Mesendoderm (in vitro differentiated cells): ENCODE results near the gene TXNDC11.
A peak's percentile ranks its signal among the peaks of the same experiment; 100 is the strongest.

Experiments
- DNase-seq: peaks from one replicate; pipeline ENCODE4 v3.0.0; 2013
- H2AK5ac ChIP-seq: 2 replicates; pipeline ENCODE4 v1.6.1; 2013; ENCODE audit warnings: low read length, inconsistent platforms
- H2BK120ac ChIP-seq: 2 replicates; pipeline ENCODE4 v1.6.1; 2013; ENCODE audit warnings: low read depth, mild to moderate bottlenecking, low read length, moderate library complexity, mixed read lengths
- H2BK15ac ChIP-seq: replicated peaks from 2 replicates; pipeline ENCODE4 v1.6.1; 2013; ENCODE audit warnings: low read depth, mild to moderate bottlenecking, moderate library complexity
- H2BK5ac ChIP-seq: 2 replicates; pipeline ENCODE4 v1.6.1; 2013; ENCODE audit warnings: low read length, inconsistent platforms
- H3K18ac ChIP-seq: 2 replicates; pipeline ENCODE4 v1.6.1; 2013; ENCODE audit warnings: mild to moderate bottlenecking, low read length, mixed read lengths
- H3K23ac ChIP-seq: one replicate; pipeline ENCODE4 v1.6.1; 2013; ENCODE audit warnings: low read length
- H3K27ac ChIP-seq: 2 replicates; pipeline ENCODE4 v1.5.1; 2013; ENCODE audit warnings: low read depth, mild to moderate bottlenecking, inconsistent platforms, low read length, moderate library complexity
- H3K27me3 ChIP-seq: 2 replicates; pipeline ENCODE4 v1.6.1; 2013; ENCODE audit warnings: low read length, control low read depth, mild to moderate bottlenecking, inconsistent platforms; ENCODE audit not compliant: insufficient read depth, poor library complexity
- H3K36me3 ChIP-seq: 2 replicates; pipeline ENCODE4 v1.6.1; 2013; ENCODE audit warnings: low read length, inconsistent platforms; ENCODE audit not compliant: control insufficient read depth, insufficient read depth
- H3K4ac ChIP-seq: one replicate; pipeline ENCODE4 v1.6.1; 2013; ENCODE audit warnings: low read depth, mild to moderate bottlenecking, low read length, moderate library complexity
- H3K4me1 ChIP-seq: 2 replicates; pipeline ENCODE4 v1.6.1; 2013; ENCODE audit warnings: low read depth, low read length, inconsistent platforms; ENCODE audit not compliant: control insufficient read depth
- H3K4me2 ChIP-seq: 2 replicates; pipeline ENCODE4 v1.6.1; 2013; ENCODE audit warnings: low read length
- H3K4me3 ChIP-seq: 2 replicates; pipeline ENCODE4 v1.5.1; 2013; ENCODE audit warnings: mild to moderate bottlenecking, low read length
- H3K56ac ChIP-seq: one replicate; pipeline ENCODE4 v1.6.1; 2013; ENCODE audit warnings: low read length
- H3K79me1 ChIP-seq: 2 replicates; pipeline ENCODE4 v1.6.1; 2013; ENCODE audit warnings: low read length, inconsistent platforms
- H3K79me2 ChIP-seq: 2 replicates; pipeline ENCODE4 v1.6.1; 2013; ENCODE audit warnings: mild to moderate bottlenecking, low read length; ENCODE audit not compliant: control insufficient read depth, insufficient read depth
- H3K9ac ChIP-seq: 2 replicates; pipeline ENCODE4 v1.6.1; 2013; ENCODE audit warnings: low read length, inconsistent platforms
- H4K5ac ChIP-seq: one replicate; pipeline ENCODE4 v1.6.1; 2013; ENCODE audit warnings: low read length
- H4K8ac ChIP-seq: one replicate; pipeline ENCODE4 v1.6.1; 2013; ENCODE audit warnings: low read depth, mild to moderate bottlenecking, control low read depth, low read length, moderate library complexity
- WGBS: extraction: QIAGEN DNeasy Blood & Tissue Kit; methylation state at CpG from one replicate; pipeline ENCODE4 v1.1.7; 2013; ENCODE audit warnings: low lambda C conversion rate, missing lambda C conversion rate; ENCODE audit not compliant: insufficient coverage; ENCODE audit errors: extremely low coverage; 5-methylcytosine and 5-hydroxymethylcytosine counted together

Gene TXNDC11

GRCh38 chr16:11650641-11651591 is 91.7 kb downstream of the TXNDC11 start:
- Histone ChIP-seq H4K5ac (no peak overlapping the region), H3K23ac (no peak overlapping the region), H3K56ac (no peak overlapping the region), H2AK5ac (no peak overlapping the region), H3K27me3 (no peaks in the 10 kb centered on the region), H4K8ac (no peak overlapping the region), H3K4me1 (no peaks in the 10 kb centered on the region), H3K18ac (no peak overlapping the region), H3K79me2 (no peaks in the 10 kb centered on the region), H3K36me3 (no peaks in the 10 kb centered on the region), H2BK5ac (no peak overlapping the region), H3K4me2 (no peak overlapping the region), H3K27ac (no peak overlapping the region), H3K79me1 (no peaks in the 10 kb centered on the region), H3K9ac (no peak overlapping the region), H3K4ac (no peak overlapping the region), H3K4me3 (no peak overlapping the region), H2BK15ac (no peak overlapping the region), H2BK120ac (no peak overlapping the region)
- WGBS = no CpG with 5 or more reads among the region's 18 CpGs
- DNase-seq = no peak

- no peak for DNase-seq
- no CpG with 5 or more reads among the region's 7 CpGs for WGBS
- Histone ChIP-seq H3K56ac (no peak overlapping the region), H3K4me3 (no peak overlapping the region), H3K36me3 (no peaks in the 10 kb centered on the region), H2BK120ac (no peak overlapping the region), H3K4ac (no peak overlapping the region), H3K9ac (no peak overlapping the region), H2BK15ac (no peak overlapping the region), H2BK5ac (no peak overlapping the region), H3K27me3 (no peaks in the 10 kb centered on the region), H3K79me1 (no peaks in the 10 kb centered on the region), H2AK5ac (no peak overlapping the region), H3K4me2 (no peak overlapping the region), H3K27ac (no peak overlapping the region), H3K79me2 (no peaks in the 10 kb centered on the region), H3K4me1 (no peaks in the 10 kb centered on the region), H3K18ac (no peak overlapping the region), H4K5ac (no peak overlapping the region), H3K23ac (no peak overlapping the region), H4K8ac (no peak overlapping the region)
Observed at GRCh38 chr16:11649276-11649675, 93.4 kb downstream of the TXNDC11 start.

GRCh38 chr16:11642765-11643116 is 99.9 kb downstream of the TXNDC11 start:
- Histone ChIP-seq H2BK15ac (no peak overlapping the region), H3K79me1 (no peaks in the 10 kb centered on the region), H3K18ac (no peak overlapping the region), H3K56ac (peak overlapping the region; percentile 56), H2AK5ac (no peak overlapping the region), H4K8ac (no peak overlapping the region), H3K4me1 (no peaks in the 10 kb centered on the region), H2BK5ac (no peak overlapping the region), H3K23ac (no peak overlapping the region), H3K36me3 (no peaks in the 10 kb centered on the region), H2BK120ac (no peak overlapping the region), H3K4ac (no peak overlapping the region), H3K79me2 (no peaks in the 10 kb centered on the region), H3K4me2 (no peak overlapping the region), H3K4me3 (no peak overlapping the region), H3K27ac (no peak overlapping the region), H4K5ac (no peak overlapping the region), H3K9ac (no peak overlapping the region), H3K27me3 (no peaks in the 10 kb centered on the region)
- no CpG with 5 or more reads among the region's 4 CpGs for WGBS
- DNase-seq = peak; percentile 66

- H2AK5ac ChIP-seq = no peak overlapping the region
- no peak overlapping the region for H3K4ac ChIP-seq
- no peak overlapping the region for H4K5ac ChIP-seq
- H3K36me3 ChIP-seq = no peaks in the 10 kb centered on the region
- H2BK120ac ChIP-seq = no peak overlapping the region
- H2BK5ac ChIP-seq = no peak overlapping the region
- WGBS = no CpG with 5 or more reads among the region's 20 CpGs
- H3K9ac ChIP-seq = no peak overlapping the region
- H3K27me3 ChIP-seq = no peaks in the 10 kb centered on the region
- H3K4me3 ChIP-seq = no peak overlapping the region
- H3K79me1 ChIP-seq = no peaks in the 10 kb centered on the region
- H3K4me1 ChIP-seq = no peaks in the 10 kb centered on the region
- no peak overlapping the region for H3K27ac ChIP-seq
- H3K4me2 ChIP-seq = no peak overlapping the region
- no peak overlapping the region for H3K23ac ChIP-seq
- peak; percentile 71 for DNase-seq
- no peaks in the 10 kb centered on the region for H3K79me2 ChIP-seq
- no peak overlapping the region for H4K8ac ChIP-seq
- no peak overlapping the region for H3K18ac ChIP-seq
- no peak overlapping the region for H2BK15ac ChIP-seq
- peak overlapping the region; percentile 17 for H3K56ac ChIP-seq
Observed at GRCh38 chr16:11640987-11641817, 101.5 kb downstream of the TXNDC11 start.

GRCh38 chr16:11639925-11640899 is 102.4 kb downstream of the TXNDC11 start:
- H3K4me3 ChIP-seq = no peak overlapping the region
- H3K4ac ChIP-seq = peak overlapping the region; percentile 44
- no peak overlapping the region for H3K4me2 ChIP-seq
- WGBS = no CpG with 5 or more reads among the region's 25 CpGs
- no peak overlapping the region for H4K8ac ChIP-seq
- no peaks in the 10 kb centered on the region for H3K4me1 ChIP-seq
- H3K79me1 ChIP-seq = no peaks in the 10 kb centered on the region
- H2BK120ac ChIP-seq = no peak overlapping the region
- no peak overlapping the region for H2AK5ac ChIP-seq
- no peak overlapping the region for H2BK15ac ChIP-seq
- peak; percentile 95 for DNase-seq
- no peaks in the 10 kb centered on the region for H3K36me3 ChIP-seq
- H3K56ac ChIP-seq = peak overlapping the region; percentile 53
- H3K27me3 ChIP-seq = no peaks in the 10 kb centered on the region
- no peak overlapping the region for H3K18ac ChIP-seq
- H3K79me2 ChIP-seq = no peaks in the 10 kb centered on the region
- no peak overlapping the region for H3K9ac ChIP-seq
- no peak overlapping the region for H4K5ac ChIP-seq
- no peak overlapping the region for H3K23ac ChIP-seq
- H3K27ac ChIP-seq = no peak overlapping the region
- no peak overlapping the region for H2BK5ac ChIP-seq
